HG02981 (cell line): ENCODE data around the gene FRK.
"Not testable (repeated sequence)": the region's sequence is repeated elsewhere in the genome, so short reads cannot be mapped to it uniquely, and the experiment has no call there.

ENCODE experiments used
- ATAC-seq: cut with Tn5 transposase; IDR thresholded peaks from one replicate; pipeline ENCODE4 v1.9.1; 2021; ENCODE audit warnings: mild to moderate bottlenecking, moderate library complexity; ENCODE audit not compliant: unreplicated experiment

The FRK gene

GRCh38 chr6:116010386-116010785 is 50.3 kb downstream of the FRK start:
- no peak for ATAC-seq

- peak; percentile 61 for ATAC-seq
Observed at GRCh38 chr6:116008470-116009243, 52.0 kb downstream of the FRK start.

GRCh38 chr6:116004841-116005815 is 55.6 kb downstream of the FRK start:
- ATAC-seq = no peak

- peak; percentile 76 for ATAC-seq
Observed at GRCh38 chr6:116003668-116004067, 57.0 kb downstream of the FRK start.

- ATAC-seq = no peak
Observed at GRCh38 chr6:116002756-116003155, 57.9 kb downstream of the FRK start.

GRCh38 chr6:115999235-115999634 is 61.5 kb downstream of the FRK start:
- ATAC-seq = no peak

GRCh38 chr6:115997990-115998585 is 62.6 kb downstream of the FRK start:
- no peak for ATAC-seq

- no peak for ATAC-seq
Observed at GRCh38 chr6:115986026-115986425, 74.7 kb downstream of the FRK start.

- no peak for ATAC-seq
Observed at GRCh38 chr6:115984809-115985208, 75.9 kb downstream of the FRK start.

GRCh38 chr6:115983998-115984397 is 76.7 kb downstream of the FRK start:
- no peak for ATAC-seq

- ATAC-seq = no peak
Observed at GRCh38 chr6:115982453-115982852, 78.2 kb downstream of the FRK start.

- ATAC-seq = no peak
Observed at GRCh38 chr6:115977220-115977619, 83.5 kb downstream of the FRK start.

- ATAC-seq = no peak
Observed at GRCh38 chr6:115976321-115976870, 84.3 kb downstream of the FRK start.

GRCh38 chr6:115972679-115973078 is 88.0 kb downstream of the FRK start:
- no peak for ATAC-seq

- ATAC-seq = no peak
Observed at GRCh38 chr6:115971785-115972184, 88.9 kb downstream of the FRK start.

- no peak for ATAC-seq
Observed at GRCh38 chr6:115969930-115970273, 90.8 kb downstream of the FRK start.

- ATAC-seq = no peak
Observed at GRCh38 chr6:115969207-115969929, 91.3 kb downstream of the FRK start.

GRCh38 chr6:115960286-115960685 is 100.4 kb downstream of the FRK start:
- ATAC-seq = not testable (repeated sequence)

- ATAC-seq = no peak
Observed at GRCh38 chr6:115958958-115959357, 101.7 kb downstream of the FRK start.

GRCh38 chr6:115954740-115955139 is 106.0 kb downstream of the FRK start:
- no peak for ATAC-seq

- ATAC-seq = no peak
Observed at GRCh38 chr6:115948751-115949150, 111.9 kb downstream of the FRK start.
